HuH-7.5 (cell line): ENCODE results near the gene RGS11.
A peak's percentile ranks its signal among the peaks of the same experiment; 100 is the strongest.

ENCODE experiments used
- DNase-seq: peaks from one replicate; pipeline ENCODE4 v3.0.0; 2011; ENCODE audit warnings: low spot score

The RGS11 gene

GRCh38 chr16:229731-230281 lies 45.9 kb downstream of the RGS11 start:
- no peak for DNase-seq

- DNase-seq, result peak; percentile 90
Observed at GRCh38 chr16:228852-229730, 46.7 kb downstream of the RGS11 start, which contains the start of gene LUC7L. Gene LUC7L (minus strand): TSS chr16:229449. CDS start chr16:229339, 110 bp downstream.

GRCh38 chr16:228151-228851 lies 47.4 kb downstream of the RGS11 start:
- DNase-seq, result peak; percentile 42

GRCh38 chr16:220021-220420 lies 55.7 kb downstream of the RGS11 start:
- no peak for DNase-seq
